Fibroblast of the conjunctiva (primary cell): ENCODE measurements around the gene PID1.

Experiments
- DNase-seq: peaks from one replicate; pipeline ENCODE4 v3.0.0-alpha.2; 2010; ENCODE audit warnings: low read depth

PID1 gene

GRCh38 chr2:229022071-229022470 is 249.0 kb downstream of the PID1 start:
- DNase-seq, result no peak

GRCh38 chr2:229009816-229010215 is 261.3 kb downstream of the PID1 start:
- DNase-seq, result no peak

DNA sequence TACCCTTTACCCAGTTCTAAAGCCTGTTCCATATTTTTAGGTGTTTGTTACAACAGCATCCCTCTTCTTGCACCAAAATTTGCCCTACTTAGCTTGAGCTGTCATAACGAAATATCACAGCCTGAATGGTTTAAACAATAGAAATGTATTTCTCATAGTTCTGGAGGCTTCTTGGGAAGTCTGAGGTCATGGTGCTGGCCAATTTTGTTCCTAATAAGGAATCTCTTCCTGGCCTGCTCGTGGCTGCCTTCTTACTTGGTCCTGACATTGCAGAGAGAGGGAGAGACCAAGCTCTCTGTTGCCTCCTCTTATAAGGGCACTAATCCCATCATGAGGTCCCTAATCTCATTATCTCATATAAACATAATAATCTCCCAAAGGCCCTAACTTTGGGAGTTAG is 267.8 kb downstream of the PID1 start:
- no peak for DNase-seq

DNA sequence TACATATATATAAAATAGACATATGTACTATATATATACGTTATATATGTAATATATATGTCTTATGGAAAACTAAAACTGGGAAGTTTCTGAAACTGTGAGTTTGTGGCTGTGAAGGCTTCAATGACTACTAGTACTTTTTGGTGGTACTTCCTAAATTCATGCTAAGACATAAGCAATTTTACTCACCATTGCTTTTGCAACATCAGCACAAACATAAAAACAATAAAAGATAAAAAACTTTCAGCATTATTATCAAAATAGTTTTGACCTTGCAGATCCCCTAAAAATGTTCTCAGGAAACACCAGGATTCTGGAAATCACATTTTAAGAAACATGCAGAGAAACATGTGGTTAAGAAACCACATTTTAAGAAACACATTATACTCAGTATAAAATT is 269.9 kb downstream of the PID1 start:
- no peak for DNase-seq

- DNase-seq, result no peak
These were observed 271.8 kb downstream of the PID1 start for GRCh38 chr2:228999326-228999725.

- no peak for DNase-seq
These were observed 282.3 kb downstream of the PID1 start for GRCh38 chr2:228988786-228989185.

- DNase-seq, result no peak
These were observed 283.5 kb downstream of the PID1 start for GRCh38 chr2:228987441-228988155.

DNA sequence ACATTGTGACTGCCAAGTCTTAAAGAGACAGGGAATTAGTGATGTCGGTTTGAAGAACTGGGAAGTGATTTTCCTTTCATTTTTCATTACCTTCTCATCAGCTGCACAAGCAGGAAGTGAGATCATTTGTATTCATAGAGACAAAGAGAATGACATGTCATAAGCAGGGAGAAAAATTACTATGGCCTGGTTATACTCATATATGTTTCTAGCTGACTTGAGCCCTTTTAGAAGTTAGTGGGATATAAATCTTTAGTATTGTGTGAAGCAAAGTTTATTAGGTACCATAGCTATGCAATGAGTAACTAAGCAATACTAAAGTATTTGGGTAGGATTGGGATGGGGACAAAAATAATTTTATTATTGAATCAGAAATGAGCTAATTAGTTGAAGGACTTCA is 284.1 kb downstream of the PID1 start:
- no peak for DNase-seq

- no peak for DNase-seq
These were observed 287.4 kb downstream of the PID1 start for GRCh38 chr2:228983700-228984099.

GRCh38 chr2:228974169-228974568 is 296.9 kb downstream of the PID1 start:
- DNase-seq, result no peak
